Astrocyte (in vitro differentiated cells and primary cell): Measurements from ENCODE around the gene PAX5.

Experiments used
- EZH2 ChIP-seq: IDR thresholded peaks from 2 replicates; pipeline ENCODE4 v1.6.1; 2012; ENCODE audit warnings: mild to moderate bottlenecking, low read length, inconsistent platforms; ENCODE audit not compliant: insufficient read depth
- TF ChIP-seq, protein P1 (sequence below): IDR thresholded peaks from 2 replicates; pipeline ENCODE4 v1.5.1; 2011; ENCODE audit warnings: low read depth, mild to moderate bottlenecking, inconsistent platforms, low read length, moderate library complexity; ENCODE audit not compliant: insufficient read depth

DNA sequence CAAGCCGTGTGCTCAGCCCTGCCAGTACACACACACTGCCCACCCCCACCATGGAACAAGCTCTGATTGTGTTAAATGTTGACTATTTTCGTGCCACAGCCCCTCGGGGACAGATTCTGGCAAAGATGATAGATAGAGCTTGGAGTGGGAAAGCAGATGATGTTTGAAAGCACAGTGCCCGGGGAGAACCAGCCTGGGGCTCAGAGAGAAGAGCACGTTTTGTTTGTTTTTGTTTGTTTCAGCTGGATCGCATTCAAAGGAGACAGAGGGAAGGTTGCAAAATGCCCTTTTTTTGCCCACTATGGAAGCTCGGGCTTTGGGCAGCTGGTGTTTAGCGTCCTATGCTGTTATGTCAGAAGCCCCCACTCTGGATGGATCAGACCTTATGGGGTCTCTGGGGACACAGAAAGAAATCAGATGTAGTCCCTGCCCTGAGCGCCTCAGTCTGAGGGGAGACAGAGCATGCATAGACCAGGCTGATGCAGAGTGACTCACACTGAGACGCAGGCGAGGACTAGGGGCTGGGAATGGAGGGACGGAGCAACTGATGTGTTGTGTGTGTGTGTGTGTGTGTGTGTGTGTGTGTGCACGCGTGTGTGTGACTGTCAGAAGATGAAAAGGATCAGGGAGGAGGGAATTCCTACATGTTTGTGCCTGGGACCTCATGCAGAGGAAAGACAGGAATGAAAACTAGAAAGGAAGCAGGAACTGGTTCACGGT is 231.7 kb downstream of the PAX5 start:
- TF ChIP-seq, protein P1, sequence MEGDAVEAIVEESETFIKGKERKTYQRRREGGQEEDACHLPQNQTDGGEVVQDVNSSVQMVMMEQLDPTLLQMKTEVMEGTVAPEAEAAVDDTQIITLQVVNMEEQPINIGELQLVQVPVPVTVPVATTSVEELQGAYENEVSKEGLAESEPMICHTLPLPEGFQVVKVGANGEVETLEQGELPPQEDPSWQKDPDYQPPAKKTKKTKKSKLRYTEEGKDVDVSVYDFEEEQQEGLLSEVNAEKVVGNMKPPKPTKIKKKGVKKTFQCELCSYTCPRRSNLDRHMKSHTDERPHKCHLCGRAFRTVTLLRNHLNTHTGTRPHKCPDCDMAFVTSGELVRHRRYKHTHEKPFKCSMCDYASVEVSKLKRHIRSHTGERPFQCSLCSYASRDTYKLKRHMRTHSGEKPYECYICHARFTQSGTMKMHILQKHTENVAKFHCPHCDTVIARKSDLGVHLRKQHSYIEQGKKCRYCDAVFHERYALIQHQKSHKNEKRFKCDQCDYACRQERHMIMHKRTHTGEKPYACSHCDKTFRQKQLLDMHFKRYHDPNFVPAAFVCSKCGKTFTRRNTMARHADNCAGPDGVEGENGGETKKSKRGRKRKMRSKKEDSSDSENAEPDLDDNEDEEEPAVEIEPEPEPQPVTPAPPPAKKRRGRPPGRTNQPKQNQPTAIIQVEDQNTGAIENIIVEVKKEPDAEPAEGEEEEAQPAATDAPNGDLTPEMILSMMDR, result no peak
- TF ChIP-seq EZH2, result no peak
